Stimulated activated CD4-positive, alpha-beta T cell treated with anti-CD3 and anti-CD28 coated beads, Interleukin-12 subunit alpha, Interleukin-12 subunit beta, amount 100 ng/mL, for 4 hours (primary cell): ENCODE results near the gene CRYL1.

Source experiments
- DNase-seq: peaks from one replicate; pipeline ENCODE4 v3.0.0-alpha.2; 2020

Gene CRYL1

DNA sequence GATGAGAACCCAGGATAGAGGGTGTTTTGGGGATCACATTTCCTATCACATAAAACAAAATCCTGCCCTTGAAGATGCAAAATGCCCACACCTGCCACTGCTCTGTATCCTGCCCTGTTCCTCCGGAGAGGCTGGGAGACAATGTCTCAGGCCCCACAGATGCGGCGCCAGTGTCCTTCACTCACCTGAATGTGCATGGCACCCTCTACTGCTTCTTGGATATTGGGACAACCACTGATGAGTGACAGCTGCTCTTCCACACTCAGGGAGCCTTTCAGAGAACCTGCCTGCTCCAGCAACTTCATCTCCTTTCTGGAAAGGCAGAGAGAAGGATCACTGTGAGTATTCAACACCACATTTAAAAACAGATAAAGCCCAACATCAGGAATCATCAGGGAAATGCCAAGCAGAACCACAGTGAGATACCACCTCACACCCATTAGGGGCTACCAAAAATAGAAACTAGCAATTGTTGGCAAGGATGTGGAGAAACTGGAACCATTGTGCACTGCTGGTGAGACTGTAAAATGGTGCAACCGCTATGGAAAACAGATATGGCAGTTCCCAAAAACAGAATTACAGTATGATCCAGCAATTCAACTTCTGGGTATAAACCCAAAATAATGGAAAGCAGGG lies 36.4 kb downstream of the CRYL1 start:
- peak; percentile 45 for DNase-seq

- no peak for DNase-seq
Observed at GRCh38 chr13:20487927-20488326, 37.7 kb downstream of the CRYL1 start.

GRCh38 chr13:20482787-20483186 lies 42.9 kb downstream of the CRYL1 start:
- DNase-seq, result no peak

GRCh38 chr13:20482275-20482761 lies 43.3 kb downstream of the CRYL1 start:
- no peak for DNase-seq

GRCh38 chr13:20477394-20477793 lies 48.3 kb downstream of the CRYL1 start:
- no peak for DNase-seq

DNA sequence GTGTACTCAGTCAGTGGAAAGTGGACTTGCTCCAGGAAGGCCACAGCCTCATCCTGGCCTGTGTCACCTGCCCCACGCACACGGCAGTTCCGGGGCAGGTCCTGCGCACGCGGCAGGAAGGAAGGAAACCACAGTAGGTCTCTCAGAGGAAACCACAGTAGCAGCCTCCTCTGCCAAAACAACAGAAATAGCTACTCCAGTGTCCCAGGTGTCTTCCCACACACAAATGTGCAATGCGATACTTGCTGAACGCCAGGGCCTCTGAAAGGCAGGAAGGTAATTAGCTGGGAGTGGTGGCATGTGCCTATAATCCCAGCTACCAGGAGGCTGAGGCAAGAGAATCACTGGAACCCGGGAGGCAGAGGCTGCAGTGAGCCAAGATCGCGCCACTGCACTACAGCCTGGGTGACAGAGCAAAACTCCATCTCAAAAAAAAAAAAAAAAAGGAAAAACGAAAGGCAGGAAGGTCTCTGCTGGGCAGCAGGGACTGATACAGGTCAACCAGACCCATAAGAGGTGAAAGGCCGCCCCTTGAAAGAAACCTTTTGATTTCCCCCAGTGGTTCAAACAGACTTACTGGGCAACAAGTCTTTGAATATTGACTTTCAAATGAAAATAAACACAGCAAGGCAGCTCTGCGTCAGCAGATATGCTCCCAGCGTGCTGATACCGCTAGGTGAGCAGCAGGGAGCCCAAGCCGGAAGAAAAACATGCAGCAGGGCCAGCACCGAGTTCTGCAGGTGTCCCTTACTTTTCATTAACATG lies 49.5 kb downstream of the CRYL1 start:
- peak; percentile 52 for DNase-seq

DNA sequence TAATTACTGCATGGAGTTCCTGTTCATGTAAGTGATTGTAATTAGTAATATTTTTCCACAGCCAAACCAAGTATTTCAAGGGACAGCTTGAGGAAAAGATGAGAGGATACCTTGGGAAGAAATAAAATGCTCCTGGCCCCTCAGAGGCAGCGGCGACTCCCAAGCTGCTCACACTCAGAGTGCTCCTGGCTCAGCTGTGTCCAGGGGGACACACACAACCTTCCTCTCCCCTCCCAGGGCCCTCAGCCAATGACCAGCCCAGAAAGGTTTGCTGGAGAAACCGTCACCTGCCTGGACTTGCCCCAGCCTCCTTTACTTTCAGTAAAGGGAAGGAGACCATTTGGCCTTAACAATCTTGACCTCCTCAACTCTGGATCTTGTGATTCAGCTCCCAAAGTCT lies 51.1 kb downstream of the CRYL1 start:
- no peak for DNase-seq

GRCh38 chr13:20473888-20474287 lies 51.8 kb downstream of the CRYL1 start:
- no peak for DNase-seq

- no peak for DNase-seq
Observed at GRCh38 chr13:20473139-20473538, 52.5 kb downstream of the CRYL1 start.

- no peak for DNase-seq
Observed at GRCh38 chr13:20472531-20472930, 53.1 kb downstream of the CRYL1 start.

- no peak for DNase-seq
Observed at GRCh38 chr13:20470136-20470535, 55.5 kb downstream of the CRYL1 start.

DNA sequence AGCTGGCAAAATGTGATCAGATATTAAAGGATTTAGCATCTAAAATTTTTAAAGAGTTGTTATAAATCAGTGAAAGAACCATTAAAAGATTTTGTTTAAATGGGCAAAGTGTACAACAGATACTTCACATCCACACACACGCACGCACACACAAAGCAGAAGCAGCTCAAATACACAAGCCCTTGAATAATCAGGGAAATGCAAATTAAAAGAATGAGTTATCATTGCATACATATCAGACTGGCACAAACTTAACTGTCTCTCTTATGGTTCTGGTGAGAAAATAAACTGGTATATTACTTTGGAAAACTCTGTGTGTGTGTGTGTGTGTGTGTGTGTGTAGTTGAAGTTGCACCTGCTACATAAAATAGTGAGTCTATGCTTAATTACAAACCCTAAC lies 59.3 kb downstream of the CRYL1 start:
- no peak for DNase-seq

DNA sequence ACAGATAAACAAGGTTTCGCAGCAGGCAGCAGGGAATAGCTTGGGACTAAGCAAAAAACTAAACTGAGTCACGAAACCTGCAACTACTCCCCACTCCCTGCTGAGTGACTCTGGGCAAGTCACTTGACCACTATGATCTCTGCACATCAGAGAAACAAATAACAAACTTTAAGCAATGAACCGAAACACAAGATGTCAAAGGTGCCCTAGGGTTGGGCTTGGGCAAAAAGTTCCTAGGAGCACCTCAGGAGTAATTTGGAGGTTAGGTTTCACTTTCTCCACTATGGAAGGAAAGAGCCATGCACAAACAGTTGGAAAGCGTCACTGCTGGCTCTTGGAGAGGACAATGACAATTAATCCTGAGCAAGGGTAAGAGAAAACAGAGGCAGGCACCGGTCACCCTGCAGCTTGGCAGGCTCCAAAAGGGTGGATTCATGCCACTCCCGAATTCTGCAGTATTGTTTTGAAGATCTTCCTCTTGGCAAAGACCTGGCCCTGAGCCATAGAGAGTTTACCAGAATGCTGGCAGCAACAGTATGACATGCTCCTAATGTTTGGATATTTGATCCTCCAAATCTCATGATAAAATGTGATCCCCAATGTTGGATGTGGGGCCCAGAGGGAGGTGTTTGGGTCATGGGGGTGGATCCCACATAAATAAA lies 60.3 kb downstream of the CRYL1 start:
- DNase-seq, result no peak

DNA sequence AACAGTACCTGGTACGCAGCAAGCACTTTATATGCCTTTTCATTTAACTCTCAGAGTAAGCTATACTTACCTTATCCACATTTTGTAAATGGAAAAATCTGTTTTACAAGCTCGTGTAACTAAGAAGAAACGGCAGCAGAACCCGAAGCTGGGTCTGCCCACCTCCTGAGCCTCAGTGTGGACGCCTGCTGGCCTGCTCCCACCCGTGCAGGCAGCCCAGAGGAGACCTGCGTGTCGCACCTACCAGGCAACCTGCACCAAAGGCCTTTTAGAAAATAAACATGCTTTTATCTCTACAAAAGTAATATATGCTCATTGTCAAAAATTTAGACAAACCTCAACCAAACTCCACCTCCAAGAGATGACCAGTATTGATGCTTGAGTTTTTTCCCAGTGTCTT lies 62.7 kb downstream of the CRYL1 start:
- DNase-seq, result no peak

DNA sequence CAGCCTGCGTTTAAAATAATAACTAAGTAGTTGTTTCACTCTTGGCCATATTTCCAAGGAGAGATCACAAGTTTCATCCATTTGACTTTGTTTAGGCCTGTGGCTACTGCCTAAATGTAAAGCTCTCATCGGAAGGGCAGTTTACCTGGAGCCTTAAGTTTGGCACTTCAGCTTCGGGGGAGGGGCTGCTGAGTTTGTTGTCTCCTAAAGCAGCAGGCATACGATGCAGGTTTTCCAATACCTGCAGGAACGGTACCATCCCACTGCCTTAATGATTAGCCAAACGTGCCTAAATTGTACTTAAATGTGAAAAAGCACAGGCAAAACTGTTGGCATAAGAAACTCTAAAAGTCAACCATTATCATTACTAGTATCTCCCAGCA lies 63.1 kb downstream of the CRYL1 start:
- no peak for DNase-seq

- no peak for DNase-seq
Observed at GRCh38 chr13:20461860-20462532, 63.7 kb downstream of the CRYL1 start.

DNA sequence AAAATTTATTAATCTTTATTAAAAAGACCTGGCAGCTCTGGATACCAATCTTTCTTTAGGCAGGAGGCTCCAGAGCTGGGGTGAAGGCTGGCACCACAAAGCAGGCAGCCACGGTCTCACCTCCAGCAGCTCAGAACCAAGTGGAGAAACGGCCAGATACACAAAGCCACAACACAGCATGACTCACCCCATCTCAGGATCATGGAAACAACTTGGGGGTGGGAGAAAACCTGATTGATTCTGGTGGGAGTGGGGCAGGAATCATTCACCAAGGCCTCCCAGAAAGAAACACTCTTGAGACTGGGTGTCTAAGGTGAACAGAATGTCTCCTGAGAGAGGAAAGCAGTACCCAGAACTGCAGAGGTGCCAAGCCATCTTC lies 64.2 kb downstream of the CRYL1 start:
- DNase-seq, result no peak

- DNase-seq, result no peak
Observed at GRCh38 chr13:20460761-20461160, 64.9 kb downstream of the CRYL1 start.

DNA sequence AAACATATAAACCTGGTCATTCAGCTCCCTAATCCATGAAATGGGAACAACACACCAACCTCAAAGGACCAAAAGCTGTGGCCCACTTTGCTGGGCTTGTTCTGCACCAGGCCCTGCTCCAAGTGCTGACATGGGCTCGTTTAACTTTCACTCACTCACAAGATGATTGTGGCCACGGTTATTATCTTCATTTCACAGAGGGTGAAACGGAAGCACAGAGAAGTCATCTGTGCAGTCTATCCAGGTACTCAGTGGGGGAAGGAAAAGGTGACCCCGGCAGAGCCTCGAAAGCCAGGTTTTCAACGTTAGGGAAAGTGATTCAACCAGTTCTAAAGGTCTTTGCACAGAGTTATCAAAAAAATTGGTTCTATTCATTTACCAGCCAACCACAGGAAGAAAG lies 68.0 kb downstream of the CRYL1 start:
- no peak for DNase-seq

GRCh38 chr13:20456737-20457136 lies 68.9 kb downstream of the CRYL1 start:
- no peak for DNase-seq

DNA sequence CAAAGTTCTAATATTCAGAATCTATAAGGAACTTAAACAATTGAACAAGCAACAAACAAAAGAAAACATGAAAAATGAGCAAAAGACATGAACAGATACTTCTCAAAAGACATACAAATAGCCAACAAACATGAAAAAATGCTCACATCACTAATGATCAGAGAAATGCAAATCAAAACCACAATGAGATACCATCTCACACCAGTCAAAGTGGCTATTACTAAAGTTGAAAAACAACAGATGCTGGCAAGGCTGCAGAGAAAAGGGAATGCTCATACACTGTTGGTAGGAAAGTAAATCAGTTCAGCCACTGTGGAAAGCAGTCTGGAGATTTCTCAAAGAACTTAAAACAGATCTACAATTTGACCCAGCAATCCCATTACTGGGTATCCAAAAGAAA lies 74.3 kb downstream of the CRYL1 start:
- DNase-seq, result no peak

- DNase-seq, result no peak
Observed at GRCh38 chr13:20448470-20448869, 77.2 kb downstream of the CRYL1 start.

DNA sequence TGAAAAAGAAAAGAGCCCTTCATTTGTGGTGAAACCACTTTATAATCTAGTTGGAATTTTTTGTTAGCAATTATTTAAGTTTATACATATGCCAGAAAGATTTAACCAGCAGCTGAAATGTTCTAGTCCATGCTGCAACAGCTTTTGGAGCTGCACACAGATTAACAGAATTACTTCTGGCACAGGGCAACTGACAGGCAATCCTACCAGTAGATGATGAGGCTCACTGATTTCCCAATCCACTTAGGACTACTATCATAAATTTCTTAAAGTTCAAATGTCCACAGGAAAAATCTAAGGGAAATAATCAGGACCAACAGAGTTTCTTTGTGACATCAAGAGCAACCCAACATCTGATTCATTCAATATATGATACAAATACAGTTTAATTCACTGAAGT lies 78.8 kb downstream of the CRYL1 start:
- no peak for DNase-seq

GRCh38 chr13:20446405-20446804 lies 79.3 kb downstream of the CRYL1 start:
- DNase-seq, result no peak
